ENCODE data around the gene GCGR.

GCGR gene

DNA sequence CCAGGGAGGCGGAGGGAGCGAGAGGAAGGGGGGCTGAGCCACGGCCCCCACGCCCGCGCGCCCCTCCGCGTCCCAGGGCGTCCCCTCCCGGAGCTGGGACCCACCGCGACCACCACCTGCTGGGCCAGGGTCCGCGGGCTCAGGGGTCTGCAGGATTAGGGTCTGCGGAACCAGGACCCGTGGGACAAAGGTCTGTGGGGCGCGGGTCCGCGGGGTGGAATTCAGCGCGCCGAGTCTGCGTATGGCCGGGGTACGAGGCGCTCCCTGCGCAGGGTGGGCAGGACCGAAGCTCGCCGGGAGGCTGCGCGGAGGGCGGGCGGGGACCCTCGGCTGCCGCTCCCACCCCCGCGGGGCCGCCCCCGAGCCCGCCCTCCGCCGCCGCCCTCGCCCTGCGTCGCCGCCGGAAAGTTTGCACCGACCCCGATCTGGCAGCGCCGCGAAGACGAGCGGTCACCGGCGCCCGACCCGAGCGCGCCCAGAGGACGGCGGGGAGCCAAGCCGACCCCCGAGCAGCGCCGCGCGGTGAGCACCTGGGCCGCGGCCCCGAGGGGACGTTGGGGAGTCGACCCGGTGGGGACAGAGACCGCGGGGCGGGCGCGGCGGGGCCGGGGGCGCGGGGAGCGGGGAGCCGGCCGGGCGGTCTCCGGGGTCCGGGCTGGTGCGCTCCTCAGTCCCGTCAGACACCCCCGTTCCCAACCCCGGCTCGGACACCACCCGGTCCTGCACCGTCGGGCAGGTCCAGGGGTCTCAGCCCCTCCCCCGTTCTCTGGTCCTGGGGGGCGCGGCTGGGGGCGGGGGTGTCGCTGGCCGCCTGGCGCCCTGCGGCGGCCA, at the start of gene GCGR:
Gene GCGR (plus strand): TSS at position 423 of the 831 bp plus-strand sequence. CDS start 4,869 bp downstream, outside the sequence.
- TF ChIP-seq, protein P1, sequence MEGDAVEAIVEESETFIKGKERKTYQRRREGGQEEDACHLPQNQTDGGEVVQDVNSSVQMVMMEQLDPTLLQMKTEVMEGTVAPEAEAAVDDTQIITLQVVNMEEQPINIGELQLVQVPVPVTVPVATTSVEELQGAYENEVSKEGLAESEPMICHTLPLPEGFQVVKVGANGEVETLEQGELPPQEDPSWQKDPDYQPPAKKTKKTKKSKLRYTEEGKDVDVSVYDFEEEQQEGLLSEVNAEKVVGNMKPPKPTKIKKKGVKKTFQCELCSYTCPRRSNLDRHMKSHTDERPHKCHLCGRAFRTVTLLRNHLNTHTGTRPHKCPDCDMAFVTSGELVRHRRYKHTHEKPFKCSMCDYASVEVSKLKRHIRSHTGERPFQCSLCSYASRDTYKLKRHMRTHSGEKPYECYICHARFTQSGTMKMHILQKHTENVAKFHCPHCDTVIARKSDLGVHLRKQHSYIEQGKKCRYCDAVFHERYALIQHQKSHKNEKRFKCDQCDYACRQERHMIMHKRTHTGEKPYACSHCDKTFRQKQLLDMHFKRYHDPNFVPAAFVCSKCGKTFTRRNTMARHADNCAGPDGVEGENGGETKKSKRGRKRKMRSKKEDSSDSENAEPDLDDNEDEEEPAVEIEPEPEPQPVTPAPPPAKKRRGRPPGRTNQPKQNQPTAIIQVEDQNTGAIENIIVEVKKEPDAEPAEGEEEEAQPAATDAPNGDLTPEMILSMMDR (IDR thresholded peaks at IDR 0.05; ENCODE audit: control extremely low read depth, extremely low read depth, low read depth, missing control alignments): no peak
- DNase-seq (ENCODE audit: extremely low spot score): no peak
- CTCF ChIA-PET: no interaction called here
- POLR2A ChIA-PET: no interaction called here

DNA sequence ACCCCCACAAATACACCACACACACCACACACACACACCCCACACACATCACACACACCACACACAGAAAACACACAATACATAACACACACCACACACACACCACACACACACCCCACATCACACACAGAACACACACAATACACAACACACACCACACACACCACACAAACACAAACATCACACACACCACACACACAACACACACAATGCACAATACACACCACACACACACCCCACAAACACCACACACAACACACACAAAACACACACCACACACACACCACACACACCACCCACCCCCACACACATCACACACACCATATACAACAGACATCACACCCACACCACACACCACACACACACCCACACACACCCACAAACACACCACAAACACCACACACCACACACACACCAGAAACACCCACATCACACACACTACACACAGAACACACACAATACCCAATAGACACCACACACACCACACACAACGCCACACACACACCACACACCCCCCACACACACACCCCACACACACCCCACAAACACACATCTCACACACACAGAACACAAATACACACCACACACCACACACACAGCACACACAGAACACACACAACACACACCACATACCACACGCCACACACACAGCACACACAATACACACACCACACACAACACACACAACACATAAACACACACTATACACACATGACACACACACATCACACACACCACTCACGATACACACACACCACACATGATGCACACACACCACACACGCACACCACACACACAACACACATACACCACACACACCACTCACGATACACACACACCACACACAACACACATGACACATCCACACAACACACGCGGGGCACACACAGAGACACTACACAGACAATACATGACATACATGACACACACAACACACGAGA, 11.0 kb upstream of the GCGR start:
- TF ChIP-seq, protein P1 (IDR thresholded peaks at IDR 0.05; ENCODE audit: control extremely low read depth, extremely low read depth, low read depth, missing control alignments): no peak
- ChIA-PET CTCF (no interaction called here), POLR2A (no interaction called here)
- DNase-seq (ENCODE audit: extremely low spot score): no peak

DNA sequence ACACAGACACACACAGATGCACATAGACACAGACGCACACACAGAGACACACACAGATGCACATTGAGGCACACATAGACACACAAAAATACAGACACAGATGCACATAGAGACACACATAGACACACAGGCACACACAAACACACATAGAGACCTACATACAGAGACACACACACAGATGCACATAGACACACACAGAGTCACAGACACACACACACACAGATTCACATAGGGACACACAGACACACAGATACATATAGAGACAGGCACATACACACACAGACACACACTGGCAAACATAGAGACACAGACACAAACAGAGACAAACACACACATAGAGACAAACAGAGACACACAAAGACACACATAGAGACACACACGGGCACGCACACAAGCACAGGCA, 9.9 kb upstream of the GCGR start:
- ChIA-PET CTCF (interaction anchor here (1.2 kb wide), 1 partner anchor 56 kb away, joined by 3 read pairs; no protein-coding TSS in a partner anchor), POLR2A (no interaction called here)
- DNase-seq (ENCODE audit: extremely low spot score): no peak
- TF ChIP-seq, protein P1 (IDR thresholded peaks at IDR 0.05; ENCODE audit: control extremely low read depth, extremely low read depth, low read depth, missing control alignments): no peak

DNA sequence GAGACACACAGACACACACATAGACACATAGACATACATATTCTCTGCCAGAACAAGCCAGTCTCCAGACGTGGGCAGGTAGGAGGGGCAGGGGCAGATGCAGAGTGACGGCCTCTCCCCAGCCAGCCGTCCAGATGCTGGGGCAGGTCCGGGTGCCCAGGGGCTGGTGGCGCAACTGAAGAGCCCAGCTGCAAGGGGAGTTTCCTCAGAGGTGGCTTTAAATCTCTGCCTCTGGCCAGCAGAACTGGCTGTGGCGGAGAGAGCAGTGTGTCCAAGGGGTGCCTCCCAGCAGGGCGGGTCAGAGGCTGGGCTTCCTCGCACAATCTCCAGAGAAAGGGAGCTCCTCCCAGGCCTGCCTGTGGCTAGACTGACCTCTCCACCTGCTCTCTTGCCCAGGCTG, 9.4 kb upstream of the GCGR start:
- no peak for DNase-seq (ENCODE audit: extremely low spot score)
- CTCF ChIA-PET: interaction anchor here (1.2 kb wide), 1 partner anchor 56 kb away, joined by 3 read pairs; no protein-coding TSS in a partner anchor
- POLR2A ChIA-PET: no interaction called here
- TF ChIP-seq, protein P1 (IDR thresholded peaks at IDR 0.05; ENCODE audit: control extremely low read depth, extremely low read depth, low read depth, missing control alignments): no peak

DNA sequence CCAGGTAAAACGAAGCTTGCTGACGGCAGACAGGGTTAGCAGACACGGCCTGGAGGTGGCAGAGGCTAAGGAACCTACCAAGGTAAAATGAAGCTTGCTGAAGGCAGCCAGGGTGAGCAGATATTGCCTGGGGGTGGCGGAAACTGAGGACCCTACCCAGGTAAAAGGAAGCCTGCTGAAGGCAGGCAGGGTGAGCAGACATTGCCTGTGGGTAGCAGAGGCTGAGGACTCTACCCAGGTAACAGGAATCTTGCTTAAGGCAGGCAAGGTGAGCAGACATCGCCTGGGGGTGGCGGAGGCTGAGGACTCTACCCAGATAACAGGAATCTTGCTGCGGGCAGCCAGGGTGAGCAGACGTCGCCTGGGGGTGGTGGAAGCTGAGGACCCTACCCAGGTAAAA, 2.6 kb upstream of the GCGR start:
- ChIA-PET CTCF (no interaction called here), POLR2A (no interaction called here)
- TF ChIP-seq, protein P1 (IDR thresholded peaks at IDR 0.05; ENCODE audit: control extremely low read depth, extremely low read depth, low read depth, missing control alignments): no peak
- DNase-seq (ENCODE audit: extremely low spot score): no peak

DNA sequence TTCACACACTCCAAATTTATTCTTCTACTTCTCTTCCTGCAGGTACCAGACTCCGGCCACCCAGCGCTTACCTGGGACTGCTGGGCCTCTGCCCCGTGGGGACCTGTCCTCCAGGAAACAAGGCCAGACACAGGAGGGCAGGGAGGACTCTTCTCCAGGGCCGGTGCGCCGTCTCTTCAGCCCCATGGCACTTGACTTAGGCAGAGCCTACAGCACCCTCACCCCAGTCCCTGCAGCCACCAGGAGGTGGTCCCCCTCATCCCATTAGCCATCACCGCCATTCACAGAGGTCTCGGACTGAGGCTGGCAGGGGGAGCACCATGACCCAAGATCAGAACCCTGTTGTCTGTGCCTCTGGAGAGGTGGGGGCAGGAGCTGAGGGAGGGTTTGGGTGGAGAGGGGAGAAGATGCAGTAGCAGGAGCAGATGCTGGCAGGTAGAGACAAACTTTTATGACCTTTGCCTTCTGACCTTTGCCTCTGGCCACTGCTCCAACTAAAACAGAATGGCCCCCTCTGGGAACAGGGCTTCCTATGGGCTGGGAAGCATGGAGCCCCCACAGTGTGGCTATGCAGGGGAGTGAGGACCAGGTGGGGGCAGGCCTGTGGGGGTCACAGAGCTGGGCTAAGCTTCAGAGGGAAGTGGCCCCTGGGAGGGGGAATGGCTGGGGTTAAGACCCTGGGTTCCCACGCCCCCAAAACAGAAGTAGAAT, 1.7 kb upstream of the GCGR start:
- POLR2A ChIA-PET: no interaction called here
- TF ChIP-seq, protein P1 (IDR thresholded peaks at IDR 0.05; ENCODE audit: control extremely low read depth, extremely low read depth, low read depth, missing control alignments): no peak
- CTCF ChIA-PET: interaction anchor here (0.7 kb wide), 1 partner anchor 82 kb away, joined by 3 read pairs; no protein-coding TSS in a partner anchor
- no peak for DNase-seq (ENCODE audit: extremely low spot score)
